Fibroblast of mammary gland (primary cell): ENCODE measurements around the gene TOB2.
"Not testable (repeated sequence)": the region's sequence is repeated elsewhere in the genome, so short reads cannot be mapped to it uniquely, and the experiment has no call there.

Experiments
- DNase-seq: peaks from one replicate; pipeline ENCODE4 v3.0.0-alpha.2; 2010; ENCODE audit warnings: low read depth
- H3K4me3 ChIP-seq: 2 replicates; pipeline ENCODE4 v1.5.1; 2011; ENCODE audit warnings: low read depth, mild to moderate bottlenecking, low read length, moderate library complexity; ENCODE audit not compliant: control insufficient read depth
- TF ChIP-seq, protein P1 (sequence below): conservative IDR thresholded peaks from 2 replicates; pipeline ENCODE4 v1.5.1; 2011; ENCODE audit warnings: low read depth, low read length, inconsistent platforms; ENCODE audit not compliant: control insufficient read depth, insufficient read depth

Gene TOB2

DNA sequence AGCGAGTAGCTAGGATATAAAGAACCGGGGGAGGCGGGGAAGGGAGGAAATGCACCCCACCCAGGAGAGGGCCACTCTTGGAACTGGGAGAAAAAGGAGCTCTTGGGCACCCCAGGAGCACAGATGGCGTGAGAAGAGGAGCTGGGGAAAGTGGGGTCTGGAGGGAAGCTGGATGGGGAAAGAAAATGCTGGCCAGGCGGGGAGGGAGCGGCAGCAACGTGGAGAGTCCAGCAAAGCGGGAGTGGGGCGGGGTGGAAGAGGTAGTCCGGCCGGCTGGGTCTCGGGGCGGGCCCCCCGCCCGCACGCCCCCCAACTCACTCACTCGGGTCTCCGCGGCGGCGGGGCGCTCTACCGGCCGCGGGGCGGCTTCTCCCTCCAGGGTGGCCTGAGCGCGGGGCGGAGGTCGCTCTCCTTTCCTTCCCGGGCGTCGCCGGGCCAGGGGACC, 522 bp downstream of the TOB2 start:
- DNase-seq, result no peak
- TF ChIP-seq, protein P1, sequence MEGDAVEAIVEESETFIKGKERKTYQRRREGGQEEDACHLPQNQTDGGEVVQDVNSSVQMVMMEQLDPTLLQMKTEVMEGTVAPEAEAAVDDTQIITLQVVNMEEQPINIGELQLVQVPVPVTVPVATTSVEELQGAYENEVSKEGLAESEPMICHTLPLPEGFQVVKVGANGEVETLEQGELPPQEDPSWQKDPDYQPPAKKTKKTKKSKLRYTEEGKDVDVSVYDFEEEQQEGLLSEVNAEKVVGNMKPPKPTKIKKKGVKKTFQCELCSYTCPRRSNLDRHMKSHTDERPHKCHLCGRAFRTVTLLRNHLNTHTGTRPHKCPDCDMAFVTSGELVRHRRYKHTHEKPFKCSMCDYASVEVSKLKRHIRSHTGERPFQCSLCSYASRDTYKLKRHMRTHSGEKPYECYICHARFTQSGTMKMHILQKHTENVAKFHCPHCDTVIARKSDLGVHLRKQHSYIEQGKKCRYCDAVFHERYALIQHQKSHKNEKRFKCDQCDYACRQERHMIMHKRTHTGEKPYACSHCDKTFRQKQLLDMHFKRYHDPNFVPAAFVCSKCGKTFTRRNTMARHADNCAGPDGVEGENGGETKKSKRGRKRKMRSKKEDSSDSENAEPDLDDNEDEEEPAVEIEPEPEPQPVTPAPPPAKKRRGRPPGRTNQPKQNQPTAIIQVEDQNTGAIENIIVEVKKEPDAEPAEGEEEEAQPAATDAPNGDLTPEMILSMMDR, result no peak
- peak overlapping the region; percentile 98 for H3K4me3 ChIP-seq

DNA sequence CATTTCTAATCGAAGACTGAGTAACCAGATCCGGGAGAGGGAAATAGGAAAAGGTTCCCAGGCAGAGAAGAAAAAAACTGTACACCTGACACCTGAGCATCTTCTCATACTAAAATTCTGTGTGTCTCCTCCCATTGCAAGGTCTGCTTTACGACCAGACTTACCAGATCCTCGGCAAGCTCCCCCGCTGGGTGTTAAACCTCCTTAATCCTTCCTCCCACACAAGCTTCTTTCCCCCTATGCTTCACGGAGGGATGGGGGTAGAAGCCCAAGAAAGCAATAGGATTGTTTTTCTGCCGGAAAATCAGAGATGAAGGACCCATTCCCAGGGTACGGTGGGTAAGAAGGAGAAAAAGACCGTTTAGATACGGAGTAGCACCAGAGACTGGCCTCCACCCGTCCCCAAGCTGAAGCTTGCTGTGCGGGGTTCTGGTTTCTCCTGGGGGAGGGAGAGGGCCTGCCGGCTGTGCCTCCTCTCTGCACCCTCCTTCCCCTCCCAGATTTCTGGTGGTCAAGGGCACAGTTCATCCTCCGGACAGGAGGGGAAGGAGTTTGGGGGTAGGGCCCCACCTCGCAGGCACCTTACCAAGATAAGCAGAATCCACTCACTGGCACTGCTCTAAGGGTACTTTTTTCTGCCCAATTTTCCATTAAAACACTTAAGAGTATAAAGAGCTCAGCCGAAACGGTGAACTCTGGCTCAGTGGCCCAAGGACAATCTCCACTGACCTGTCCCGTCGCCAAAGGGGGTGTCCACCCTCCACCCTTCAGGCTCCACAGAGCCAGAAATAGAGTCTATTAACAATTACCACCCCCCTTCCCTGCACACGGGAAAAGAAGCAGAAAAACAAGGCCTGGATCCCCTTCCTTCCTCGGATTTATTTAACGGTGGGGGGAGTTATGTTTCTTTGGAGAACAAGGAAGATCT, 1.2 kb downstream of the TOB2 start:
- peak overlapping the region; percentile 98 for H3K4me3 ChIP-seq
- TF ChIP-seq, protein P1, result no peak
- no peak for DNase-seq

GRCh38 chr22:41444360-41445128, 2.1 kb downstream of the TOB2 start:
- DNase-seq, result peak; percentile 95
- TF ChIP-seq, protein P1, result no peak
- peak overlapping the region; percentile 98 for H3K4me3 ChIP-seq

GRCh38 chr22:41442240-41442792, 4.3 kb downstream of the TOB2 start:
- TF ChIP-seq, protein P1, result no peak
- DNase-seq, result no peak
- no peak overlapping the region for H3K4me3 ChIP-seq

DNA sequence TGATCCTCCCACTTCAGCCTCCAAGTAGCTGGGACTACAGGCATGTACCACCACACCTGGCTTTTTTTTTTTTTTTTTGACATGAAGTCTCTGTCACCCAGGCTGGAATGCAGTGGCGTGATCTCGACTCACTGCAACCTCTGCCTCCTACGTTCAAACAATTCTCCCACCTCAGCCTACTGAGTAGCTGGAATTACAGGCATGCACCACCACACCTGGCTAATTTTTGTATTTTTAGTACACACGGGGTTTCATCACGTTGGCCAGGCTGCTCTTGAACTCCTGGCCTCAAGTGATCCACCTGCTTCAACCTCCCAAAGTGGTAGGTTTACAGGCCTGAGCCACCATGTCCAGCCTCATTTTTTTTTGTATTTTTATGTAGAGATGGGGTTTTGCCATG, 6.1 kb downstream of the TOB2 start:
- DNase-seq, H3K4me3 ChIP-seq: not testable (repeated sequence)

- TF ChIP-seq, protein P1, result no peak
- no peak for DNase-seq
- no peak overlapping the region for H3K4me3 ChIP-seq
Measured at GRCh38 chr22:41437198-41437597, 9.4 kb downstream of the TOB2 start.
